Gastrocnemius medialis (tissue), 4 donors: ENCODE data around the gene VRK2. TPM values are rescaled to one million over a fixed set of nuclear protein-coding genes. Genes with fewer than 3 reads are reported as not detected.
A peak's percentile ranks its signal among the peaks of the same experiment; 100 is the strongest.

Source experiments
- ATAC-seq, 2 donors: fragments of 150-250 bp; one replicate each; pipeline ENCODE4 v1.9.1; 2016
- DNase-seq, 2 donors: peaks; one replicate each; pipeline ENCODE4 v3.0.0-alpha.2; 2019
- H3K27ac ChIP-seq, 4 donors: fragments of 200-600 bp; sonication (generic); 1 replicate in 1 of 4; 2 replicates in 3 of 4; pipeline ENCODE4 v1.5.1; 2016 to 2018; ENCODE audit warnings: mild to moderate bottlenecking in 2 of 4, moderate library complexity in 1 of 4
- H3K27me3 ChIP-seq, 3 donors: fragments of 200-600 bp; sonication (generic) in 2 of 3; 1 replicate in 1 of 3; 2 replicates in 2 of 3; pipeline versions ENCODE4 v1.5.1 to v1.6.0; 2016 to 2019; ENCODE audit warnings: mild to moderate bottlenecking in 1 of 3, moderate library complexity in 1 of 3
- H3K36me3 ChIP-seq, 2 donors: fragments of 200-600 bp; sonication (generic) in 1 of 2; one replicate each; pipeline ENCODE4 v1.5.1; 2017 to 2018
- H3K4me1 ChIP-seq, 2 donors: fragments of 200-600 bp; sonication (generic) in 1 of 2; one replicate each; pipeline ENCODE4 v1.5.1; 2016 to 2017; ENCODE audit warnings: mild to moderate bottlenecking in 2 of 2
- H3K4me3 ChIP-seq, 4 donors: fragments of 200-600 bp; sonication (generic) in 3 of 4; 1 replicate in 1 of 4; 2 replicates in 3 of 4; pipeline ENCODE4 v1.5.1; 2016 to 2019; ENCODE audit warnings: mild to moderate bottlenecking in 2 of 4
- H3K9me3 ChIP-seq, 3 donors: fragments of 200-600 bp; sonication (generic) in 2 of 3; 1 replicate in 1 of 3; 2 replicates in 2 of 3; pipeline ENCODE4 v1.5.1; 2016 to 2019
- POLR2A ChIP-seq, 2 donors: fragments of 450-650 bp; IDR thresholded peaks; one replicate each; pipeline ENCODE4 v1.6.1; 2017; ENCODE audit warnings: antibody characterized with exemption in 2 of 2, mild to moderate bottlenecking in 2 of 2, moderate library complexity in 2 of 2
- in situ Hi-C, 4 donors: fragments of 200-750 bp; cut with MboI; loops; one replicate each; pipeline versions ENCODE4 v1.15.0 to v1.8.0; 2017; ENCODE audit warnings: low sequenced_read_pairs in 4 of 4
- intact Hi-C: fragments of 100-400 bp; cut with DNase I; formaldehyde crosslinking; loops from one replicate; pipeline ENCODE4 v1.15.1; 2023; ENCODE audit warnings: low total_unique reads
- total RNA-seq, 4 donors: library from RNA; depleted of rRNA; stranded (reverse); fragments of >200 nt; gene quantifications; one replicate each; pipeline versions ENCODE4 v1.1.0 to v1.2.3, GENCODE V29; 2016
- TF ChIP-seq, protein P1 (sequence below), 5 experiments: fragments of 450-650 bp in 3 of 5; fragments of 200-600 bp in 2 of 5; sonication (generic) in 2 of 5; IDR thresholded peaks in 4 of 5; conservative IDR thresholded peaks in 1 of 5; 1 replicate in 4 of 5; 2 replicates in 1 of 5; pipeline ENCODE4 v1.5.1; 2016 to 2019; ENCODE audit warnings: antibody characterized with exemption in 5 of 5, mild to moderate bottlenecking in 3 of 5, moderate library complexity in 3 of 5

The VRK2 gene
- total RNA-seq, 4 donors from 2014 or later: 12.3 to 24.5 (median 21.2) TPM

DNA sequence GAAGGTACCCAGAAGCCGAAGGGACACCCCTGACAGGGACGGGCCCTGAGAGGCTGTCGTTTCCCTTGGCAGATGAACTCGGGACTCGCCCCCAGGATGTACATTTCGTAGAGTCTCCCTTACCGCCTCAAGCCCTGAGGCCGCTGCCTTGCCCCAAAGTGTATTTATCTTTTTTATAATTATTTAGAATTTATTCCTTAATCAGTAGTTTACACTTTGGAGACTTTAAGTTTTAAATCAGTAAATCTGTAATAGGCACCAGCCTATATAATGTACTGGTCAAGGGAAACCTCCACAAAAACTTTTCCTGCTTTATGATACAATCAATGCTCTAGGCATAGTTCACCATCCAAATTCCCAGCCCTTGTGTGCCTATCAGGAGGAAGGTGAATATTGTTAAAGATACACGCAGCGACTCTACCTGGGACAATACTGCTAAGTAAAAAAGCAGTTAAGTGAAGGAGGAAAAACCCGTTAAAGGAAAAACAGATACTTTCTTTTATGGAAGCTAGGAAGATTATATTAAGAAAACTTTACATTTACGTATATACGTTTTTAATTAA is 848 bp downstream of the VRK2 start:
- H3K27ac ChIP-seq: peak overlapping the region; percentile 84 to 94 (median 88)
- intact Hi-C loops: loop anchor here (10.0 kb wide), 1 partner anchor 177 kb away; no protein-coding TSS in a partner anchor
- no peaks in the 10 kb centered on the region for H3K36me3 ChIP-seq
- peak in 1 of 2 donors; percentile 25 for ATAC-seq
- no peaks in the 10 kb centered on the region for H3K27me3 ChIP-seq
- no peak for DNase-seq
- no peaks in the 10 kb centered on the region for H3K9me3 ChIP-seq
- peaks cover 9 to 10% of the 10 kb centered on the region in 2 donors for H3K4me1 ChIP-seq
- TF ChIP-seq POLR2A (IDR thresholded peaks at IDR 0.05): no peak
- TF ChIP-seq, protein P1, sequence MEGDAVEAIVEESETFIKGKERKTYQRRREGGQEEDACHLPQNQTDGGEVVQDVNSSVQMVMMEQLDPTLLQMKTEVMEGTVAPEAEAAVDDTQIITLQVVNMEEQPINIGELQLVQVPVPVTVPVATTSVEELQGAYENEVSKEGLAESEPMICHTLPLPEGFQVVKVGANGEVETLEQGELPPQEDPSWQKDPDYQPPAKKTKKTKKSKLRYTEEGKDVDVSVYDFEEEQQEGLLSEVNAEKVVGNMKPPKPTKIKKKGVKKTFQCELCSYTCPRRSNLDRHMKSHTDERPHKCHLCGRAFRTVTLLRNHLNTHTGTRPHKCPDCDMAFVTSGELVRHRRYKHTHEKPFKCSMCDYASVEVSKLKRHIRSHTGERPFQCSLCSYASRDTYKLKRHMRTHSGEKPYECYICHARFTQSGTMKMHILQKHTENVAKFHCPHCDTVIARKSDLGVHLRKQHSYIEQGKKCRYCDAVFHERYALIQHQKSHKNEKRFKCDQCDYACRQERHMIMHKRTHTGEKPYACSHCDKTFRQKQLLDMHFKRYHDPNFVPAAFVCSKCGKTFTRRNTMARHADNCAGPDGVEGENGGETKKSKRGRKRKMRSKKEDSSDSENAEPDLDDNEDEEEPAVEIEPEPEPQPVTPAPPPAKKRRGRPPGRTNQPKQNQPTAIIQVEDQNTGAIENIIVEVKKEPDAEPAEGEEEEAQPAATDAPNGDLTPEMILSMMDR (IDR thresholded peaks at IDR 0.05 in 4 of 5, conservative IDR thresholded peaks at IDR 0.05 in 1 of 5): no peak
- peak overlapping the region; percentile 71 to 80 (median 76) for H3K4me3 ChIP-seq
- in situ Hi-C loops: no loop called here

DNA sequence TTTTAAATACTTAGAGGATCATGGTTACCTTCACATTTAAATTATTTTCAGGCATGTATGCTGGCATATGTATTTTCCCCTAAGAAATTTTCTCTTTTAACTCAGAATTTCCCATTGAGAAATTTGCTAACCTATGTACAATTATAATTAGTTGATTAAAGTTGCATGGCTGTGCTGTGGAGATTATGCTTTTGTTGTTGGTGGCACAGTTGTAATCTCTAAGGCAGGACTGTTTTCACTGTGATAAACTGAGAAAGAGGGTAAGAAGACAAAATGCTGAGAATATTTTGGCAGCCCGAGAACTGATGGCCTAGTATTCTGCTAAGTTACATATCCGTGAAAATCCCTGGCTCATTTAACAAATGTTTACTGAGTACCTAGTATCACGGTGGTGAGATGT is 1.4 kb downstream of the VRK2 start:
- in situ Hi-C loops: no loop called here
- no peaks in the 10 kb centered on the region for H3K36me3 ChIP-seq
- intact Hi-C loops: loop anchor here (10.0 kb wide), 1 partner anchor 177 kb away; no protein-coding TSS in a partner anchor
- no peaks in the 10 kb centered on the region for H3K27me3 ChIP-seq
- no peak for DNase-seq
- no peak for ATAC-seq
- peak overlapping the region; percentile 84 to 94 (median 88) for H3K27ac ChIP-seq
- peak overlapping the region in 2 of 4 donors; percentile 71 to 79 for H3K4me3 ChIP-seq
- TF ChIP-seq POLR2A (IDR thresholded peaks at IDR 0.05): no peak
- TF ChIP-seq, protein P1 (IDR thresholded peaks at IDR 0.05 in 4 of 5, conservative IDR thresholded peaks at IDR 0.05 in 1 of 5): no peak
- H3K9me3 ChIP-seq: no peaks in the 10 kb centered on the region
- H3K4me1 ChIP-seq: peaks cover 9 to 10% of the 10 kb centered on the region in 2 donors

DNA sequence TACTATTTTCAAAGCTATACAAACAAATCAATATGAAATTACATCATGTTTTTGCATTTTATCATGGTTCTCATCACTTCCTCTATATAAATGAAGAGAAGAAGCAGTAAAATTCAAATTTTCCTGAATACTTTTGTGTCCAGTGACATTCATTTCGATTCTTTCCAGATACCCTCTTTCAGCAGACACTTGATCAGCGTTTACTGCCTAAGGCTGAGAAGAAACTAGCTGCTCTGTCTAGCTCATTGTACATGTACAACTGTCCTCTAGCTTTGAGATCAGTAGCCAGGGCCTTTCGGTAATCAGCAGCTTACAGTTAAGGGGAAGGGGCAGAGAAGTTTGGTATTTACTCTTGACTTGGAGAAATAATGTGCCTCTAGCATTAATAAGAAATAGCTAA is 4.8 kb downstream of the VRK2 start:
- Histone ChIP-seq H3K4me1 (peaks cover 12 to 15% of the 10 kb centered on the region in 2 donors), H3K27ac (no peak overlapping the region), H3K9me3 (no peaks in the 10 kb centered on the region), H3K4me3 (no peak overlapping the region), H3K27me3 (no peaks in the 10 kb centered on the region), H3K36me3 (no peaks in the 10 kb centered on the region)
- DNase-seq: no peak
- TF ChIP-seq, protein P1 (IDR thresholded peaks at IDR 0.05 in 4 of 5, conservative IDR thresholded peaks at IDR 0.05 in 1 of 5): no peak
- no peak for TF ChIP-seq POLR2A (IDR thresholded peaks at IDR 0.05)
- no peak for ATAC-seq
- in situ Hi-C loops: no loop called here
- intact Hi-C loops: no loop called here

DNA sequence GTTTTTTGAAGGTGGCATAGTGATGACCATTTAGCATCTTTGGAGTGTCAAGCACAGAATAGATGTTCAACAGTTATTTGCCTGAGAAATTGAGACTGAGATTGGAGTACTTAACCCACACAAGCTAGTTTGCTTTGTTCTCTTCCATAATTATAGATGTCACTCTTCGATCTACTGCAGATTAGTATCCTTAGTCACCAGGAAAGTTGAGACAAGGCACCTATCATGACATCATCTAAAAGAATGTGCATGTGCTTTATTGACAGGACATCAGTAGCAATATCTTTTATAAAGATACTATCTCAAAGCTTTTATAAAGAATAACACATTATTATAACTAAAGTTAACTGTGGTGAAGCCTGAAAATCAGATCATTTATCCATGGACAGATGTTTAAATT is 6.4 kb downstream of the VRK2 start:
- Histone ChIP-seq H3K27me3 (no peaks in the 10 kb centered on the region), H3K36me3 (no peaks in the 10 kb centered on the region), H3K27ac (no peak overlapping the region), H3K9me3 (no peaks in the 10 kb centered on the region), H3K4me1 (peaks cover 21 to 23% of the 10 kb centered on the region in 2 donors), H3K4me3 (no peak overlapping the region)
- intact Hi-C loops (no loop called here), in situ Hi-C loops (no loop called here)
- DNase-seq (no peak), ATAC-seq (no peak)
- TF ChIP-seq, protein P1 (IDR thresholded peaks at IDR 0.05 in 4 of 5, conservative IDR thresholded peaks at IDR 0.05 in 1 of 5): no peak
- no peak for TF ChIP-seq POLR2A (IDR thresholded peaks at IDR 0.05)
